Lung microvascular endothelial cell (primary cell): ENCODE measurements around the gene RHBG. TPM values are rescaled to one million over a fixed set of nuclear protein-coding genes. Genes with fewer than 3 reads are reported as not detected.
"Not testable (repeated sequence)": the region's sequence is repeated elsewhere in the genome, so short reads cannot be mapped to it uniquely, and the experiment has no call there.

ENCODE experiments used
- DNase-seq, 2 donors: peaks; one replicate each; pipeline versions ENCODE4 v3.0.0 to v3.0.0-alpha.2; 2010; ENCODE audit warnings: low read depth in 2 of 2
- total RNA-seq: library from RNA; depleted of rRNA; stranded (reverse); fragments of >200 nt; gene quantifications from 2 replicates; pipeline ENCODE4 v1.2.1, GENCODE V29; 2014

RHBG gene
- not detected in 2 replicates for total RNA-seq

GRCh38 chr1:156368889-156369684 lies at the start of gene RHBG:
RHBG (plus strand) TSS chr1:156369211; CDS start chr1:156369250, 39 bp downstream.
- peak; percentile 10 to 42 for DNase-seq

GRCh38 chr1:156319664-156320063 lies 49.3 kb upstream of the RHBG start:
- DNase-seq, result peak; percentile 36 to 54

GRCh38 chr1:156320560-156320959 lies 48.5 kb upstream of the RHBG start:
- DNase-seq, result no peak

GRCh38 chr1:156323179-156323578 lies 45.8 kb upstream of the RHBG start:
- not testable (repeated sequence) for DNase-seq

- DNase-seq, result peak; percentile 33 to 34
These were observed 32.8 kb upstream of the RHBG start for GRCh38 chr1:156336242-156336641.

GRCh38 chr1:156337052-156337887 lies 31.7 kb upstream of the RHBG start:
- DNase-seq, result peak; percentile 14

- DNase-seq, result no peak
These were observed 31.2 kb upstream of the RHBG start for GRCh38 chr1:156337888-156338179.

- DNase-seq, result peak; percentile 100
These were observed 30.6 kb upstream of the RHBG start, which contains the start of the genes CCT3 and TSACC for GRCh38 chr1:156338180-156338976. CCT3 (minus strand) TSS chr1:156338292; CDS start chr1:156338184, 108 bp downstream. TSACC (plus strand) TSS chr1:156338526; CDS start chr1:156339758, 1,232 bp downstream.

GRCh38 chr1:156342166-156342955 lies 26.6 kb upstream of the RHBG start:
- DNase-seq, result no peak

GRCh38 chr1:156344409-156344808 lies 24.6 kb upstream of the RHBG start:
- DNase-seq, result no peak

GRCh38 chr1:156346035-156346434 lies 23.0 kb upstream of the RHBG start:
- not testable (repeated sequence) for DNase-seq

GRCh38 chr1:156346636-156347035 lies 22.4 kb upstream of the RHBG start:
- peak in 1 of 2 donors; percentile 30 for DNase-seq

GRCh38 chr1:156347331-156347730 lies 21.7 kb upstream of the RHBG start:
- no peak for DNase-seq

- DNase-seq, result not testable (repeated sequence)
These were observed 16.5 kb upstream of the RHBG start for GRCh38 chr1:156352481-156352880.

GRCh38 chr1:156356262-156356874 lies 12.6 kb upstream of the RHBG start:
- no peak for DNase-seq

GRCh38 chr1:156356875-156357534 lies 12.0 kb upstream of the RHBG start:
- DNase-seq, result peak; percentile 18 to 57

GRCh38 chr1:156357977-156358376 lies 11.0 kb upstream of the RHBG start:
- no peak for DNase-seq

GRCh38 chr1:156358641-156359040 lies 10.4 kb upstream of the RHBG start:
- no peak for DNase-seq

GRCh38 chr1:156359249-156359648 lies 9.8 kb upstream of the RHBG start:
- DNase-seq, result no peak

- DNase-seq, result peak in 1 of 2 donors; percentile 20
These were observed 9.0 kb upstream of the RHBG start for GRCh38 chr1:156359973-156360372.
